Measurements from ENCODE around the gene POLR3A. TPM values are rescaled to one million over a fixed set of nuclear protein-coding genes. Genes with fewer than 3 reads are reported as not detected.

POLR3A gene
- total RNA-seq, 1 donor from 2014 or later = 13.1 TPM

- H3K27me3 Mint-ChIP-seq (ENCODE audit: low read depth) = no peaks in the 10 kb centered on the region
- no peak for TF ChIP-seq CTCF (IDR thresholded peaks at IDR 0.05)
- H3K4me1 Mint-ChIP-seq (ENCODE audit: low read depth) = peaks cover 37% of the 10 kb centered on the region
- peak overlapping the region; percentile 98 for H3K4me3 Mint-ChIP-seq (ENCODE audit: unreplicated experiment)
- DNase-seq (ENCODE audit: low spot score) = no peak
- no peaks in the 10 kb centered on the region for H3K9me3 Mint-ChIP-seq (ENCODE audit: low read depth)
- H3K36me3 Mint-ChIP-seq (ENCODE audit: low read depth) = peaks cover 22% of the 10 kb centered on the region
- H3K27ac Mint-ChIP-seq (ENCODE audit: unreplicated experiment) = peak overlapping the region; percentile 93
Measured at GRCh38 chr10:78028438-78029268, 662 bp downstream of the POLR3A start.

- Mint-ChIP-seq H3K27ac (ENCODE audit: unreplicated experiment) (peak overlapping the region; percentile 4), H3K27me3 (ENCODE audit: low read depth) (no peaks in the 10 kb centered on the region), H3K4me3 (ENCODE audit: unreplicated experiment) (no peak overlapping the region)
Measured at GRCh38 chr10:78025685-78026364, 3.5 kb downstream of the POLR3A start.

GRCh38 chr10:78023741-78024140, 5.6 kb downstream of the POLR3A start:
- no peak for TF ChIP-seq CTCF (IDR thresholded peaks at IDR 0.05)
- Mint-ChIP-seq H3K4me3 (ENCODE audit: unreplicated experiment) (no peak overlapping the region), H3K27me3 (ENCODE audit: low read depth) (no peaks in the 10 kb centered on the region), H3K27ac (ENCODE audit: unreplicated experiment) (no peak overlapping the region), H3K9me3 (ENCODE audit: low read depth) (no peaks in the 10 kb centered on the region), H3K4me1 (ENCODE audit: low read depth) (peaks cover 25% of the 10 kb centered on the region), H3K36me3 (ENCODE audit: low read depth) (peaks cover 39% of the 10 kb centered on the region)
- no peak for DNase-seq (ENCODE audit: low spot score)

More at GRCh38 chr10:78025685-78026364, 3.5 kb downstream of the POLR3A start:
- H3K9me3 Mint-ChIP-seq (ENCODE audit: low read depth) = no peaks in the 10 kb centered on the region
- no peak for TF ChIP-seq CTCF (IDR thresholded peaks at IDR 0.05)
- H3K4me1 Mint-ChIP-seq (ENCODE audit: low read depth) = peaks cover 37% of the 10 kb centered on the region
- H3K36me3 Mint-ChIP-seq (ENCODE audit: low read depth) = peaks cover 39% of the 10 kb centered on the region
- no peak for DNase-seq (ENCODE audit: low spot score)

DNA sequence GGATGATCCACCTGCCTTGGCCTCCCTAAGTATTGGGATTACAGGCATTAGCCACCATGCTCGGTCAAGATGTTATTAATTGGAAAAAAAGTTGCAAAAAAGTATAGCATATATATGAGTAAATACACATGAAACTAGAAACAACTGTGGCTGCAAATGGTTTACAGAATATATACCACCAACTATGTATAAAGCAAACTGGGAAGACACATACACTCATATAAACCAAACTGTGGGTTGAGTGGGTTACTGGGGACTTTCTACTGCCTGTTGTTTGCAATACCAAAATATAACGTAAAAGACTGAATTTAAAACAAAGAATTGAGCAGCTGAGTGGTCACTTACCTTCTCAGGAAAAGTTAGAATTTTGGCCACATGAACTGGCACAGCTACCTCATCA, 8.1 kb downstream of the POLR3A start:
- Mint-ChIP-seq H3K4me3 (ENCODE audit: unreplicated experiment) (no peak overlapping the region), H3K4me1 (ENCODE audit: low read depth) (peaks cover 6% of the 10 kb centered on the region), H3K27me3 (ENCODE audit: low read depth) (no peaks in the 10 kb centered on the region), H3K27ac (ENCODE audit: unreplicated experiment) (no peak overlapping the region), H3K9me3 (ENCODE audit: low read depth) (no peaks in the 10 kb centered on the region), H3K36me3 (ENCODE audit: low read depth) (peaks cover 44% of the 10 kb centered on the region)
- no peak for DNase-seq (ENCODE audit: low spot score)
- no peak for TF ChIP-seq CTCF (IDR thresholded peaks at IDR 0.05)

DNA sequence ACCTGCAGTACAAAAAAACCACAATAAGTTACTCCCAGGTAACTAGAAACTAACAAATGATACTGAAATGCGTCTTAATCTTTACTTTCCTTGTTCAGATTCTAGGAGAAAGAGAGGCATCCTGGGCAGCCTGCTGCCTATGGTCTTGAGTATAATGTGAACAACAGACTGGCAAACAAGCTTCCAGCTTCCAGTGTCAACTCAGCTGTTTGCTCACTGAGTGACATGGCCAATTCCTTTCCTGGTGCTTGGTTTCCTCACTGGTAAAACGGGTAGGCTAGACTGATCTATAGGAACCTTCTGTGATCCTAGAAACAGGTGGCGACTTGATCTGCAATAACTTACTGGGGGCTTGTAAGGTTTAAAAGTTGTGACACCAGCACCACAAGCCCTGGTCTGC, 10.1 kb downstream of the POLR3A start:
- Mint-ChIP-seq H3K4me1 (ENCODE audit: low read depth) (no peaks in the 10 kb centered on the region), H3K27me3 (ENCODE audit: low read depth) (no peaks in the 10 kb centered on the region), H3K9me3 (ENCODE audit: low read depth) (no peaks in the 10 kb centered on the region), H3K27ac (ENCODE audit: unreplicated experiment) (no peak overlapping the region), H3K4me3 (ENCODE audit: unreplicated experiment) (no peak overlapping the region), H3K36me3 (ENCODE audit: low read depth) (peaks cover 36% of the 10 kb centered on the region)
- TF ChIP-seq CTCF (IDR thresholded peaks at IDR 0.05) = no peak
- DNase-seq (ENCODE audit: low spot score) = no peak
